ENCODE measurements around the gene EFCAB6. TPM values are rescaled to one million over a fixed set of nuclear protein-coding genes. Genes with fewer than 3 reads are reported as not detected.

EFCAB6 gene
- total RNA-seq, 4 donors from 2014 or later: 1.1 to 3.8 (median 2.7) TPM

DNA sequence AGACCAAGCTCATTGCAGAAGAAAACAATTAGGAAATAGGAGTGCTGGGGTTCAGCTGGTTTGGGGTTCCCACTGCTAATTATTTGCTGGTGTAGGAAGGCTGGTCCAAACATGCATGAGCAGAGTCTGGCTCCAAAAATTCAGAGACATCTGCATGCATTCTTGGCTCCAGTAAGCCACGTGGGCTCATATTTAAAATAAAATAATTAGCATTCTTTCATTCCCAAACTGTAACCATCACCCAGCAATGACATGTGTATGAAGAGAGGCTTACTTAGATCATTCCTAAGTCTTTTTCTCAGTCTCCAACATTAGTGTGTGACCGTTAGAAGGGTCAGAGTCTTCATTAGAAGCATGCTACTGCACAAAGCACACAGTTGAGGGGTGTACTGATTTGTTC lies 58.4 kb downstream of the EFCAB6 start:
- TF ChIP-seq CTCF (IDR thresholded peaks at IDR 0.05) (no peak), POLR2A (IDR thresholded peaks at IDR 0.05) (no peak), POLR2AphosphoS5 (IDR thresholded peaks at IDR 0.05) (no peak), EP300 (IDR thresholded peaks at IDR 0.05) (no peak)
- H3K4me3 ChIP-seq: no peak overlapping the region
- no peaks in the 10 kb centered on the region for H3K36me3 ChIP-seq
- no peaks in the 10 kb centered on the region for H3K4me1 ChIP-seq
- no peak for ATAC-seq
- no peaks in the 10 kb centered on the region for H3K9me3 ChIP-seq
- no peak overlapping the region for H3K27ac ChIP-seq
- H3K27me3 ChIP-seq: no peaks in the 10 kb centered on the region
- WGBS, 2 donors (ENCODE audit: low coverage in 1 of 2): 51 to 66% methylated on average over 2 of the region's 2 CpGs

- WGBS, 2 donors (ENCODE audit: low coverage in 1 of 2): 62 to 90% methylated on average over 2 to 3 of the region's 3 CpGs
- no peak overlapping the region for H3K27ac ChIP-seq
These were observed 61.4 kb downstream of the EFCAB6 start for GRCh38 chr22:43750751-43751150.

DNA sequence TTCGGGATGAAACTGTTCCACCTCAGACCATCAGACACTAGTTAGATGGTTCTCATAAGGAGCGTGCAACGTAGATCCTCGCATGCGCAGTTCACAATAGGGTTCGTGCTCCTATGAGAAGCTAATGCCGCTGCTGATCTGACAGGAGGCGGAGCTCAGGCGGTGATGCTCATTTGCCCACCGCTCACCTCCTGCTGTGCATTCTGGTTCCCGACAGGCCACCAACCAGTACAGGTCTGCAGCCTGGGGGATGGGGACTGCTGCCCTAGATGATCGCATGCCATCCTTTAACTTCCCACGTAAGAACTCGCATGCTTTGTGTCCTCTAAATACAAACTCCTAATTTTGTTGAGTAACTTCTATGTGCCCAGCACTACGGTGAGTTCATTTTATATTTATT lies 62.6 kb downstream of the EFCAB6 start:
- Histone ChIP-seq H3K4me1 (peaks cover 0 to 11% (median 0%) of the 10 kb centered on the region in 3 donors), H3K36me3 (no peaks in the 10 kb centered on the region), H3K27me3 (no peaks in the 10 kb centered on the region), H3K27ac (no peak overlapping the region), H3K9me3 (no peaks in the 10 kb centered on the region), H3K4me3 (no peak overlapping the region)
- no peak for ATAC-seq
- 75 to 80% methylated on average over 3 to 8 of the region's 15 CpGs for WGBS, 2 donors (ENCODE audit: low coverage in 1 of 2)
- no peak for TF ChIP-seq POLR2A (IDR thresholded peaks at IDR 0.05)
- no peak for TF ChIP-seq EP300 (IDR thresholded peaks at IDR 0.05)
- no peak for TF ChIP-seq POLR2AphosphoS5 (IDR thresholded peaks at IDR 0.05)
- no peak for TF ChIP-seq CTCF (IDR thresholded peaks at IDR 0.05)

More at GRCh38 chr22:43750751-43751150, 61.4 kb downstream of the EFCAB6 start:
- Histone ChIP-seq H3K9me3 (no peaks in the 10 kb centered on the region), H3K4me1 (no peaks in the 10 kb centered on the region), H3K36me3 (no peaks in the 10 kb centered on the region), H3K27me3 (no peaks in the 10 kb centered on the region), H3K4me3 (no peak overlapping the region)
- TF ChIP-seq EP300 (IDR thresholded peaks at IDR 0.05) (no peak), CTCF (IDR thresholded peaks at IDR 0.05) (no peak), POLR2AphosphoS5 (IDR thresholded peaks at IDR 0.05) (no peak), POLR2A (IDR thresholded peaks at IDR 0.05) (no peak)
- ATAC-seq: no peak

DNA sequence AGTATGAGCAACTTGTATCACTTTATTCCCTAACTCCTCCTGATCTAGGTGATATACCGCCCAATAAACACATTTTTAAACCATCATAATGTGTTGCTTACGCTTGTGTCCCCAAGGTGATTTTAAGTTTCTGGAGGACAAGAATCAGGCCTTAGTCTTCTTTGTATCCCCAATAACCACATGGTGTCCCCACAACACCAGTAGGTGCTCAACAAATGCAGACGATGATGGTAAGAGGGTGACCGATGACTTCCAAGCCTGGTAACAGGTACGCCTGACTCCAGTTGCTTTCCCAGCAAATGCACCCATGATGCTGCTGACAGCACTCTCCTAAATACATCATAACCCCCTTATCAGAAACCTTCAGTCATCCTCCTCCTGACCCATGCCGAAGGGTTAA lies 64.2 kb downstream of the EFCAB6 start:
- ATAC-seq: no peak
- no peak for TF ChIP-seq POLR2AphosphoS5 (IDR thresholded peaks at IDR 0.05)
- TF ChIP-seq POLR2A (IDR thresholded peaks at IDR 0.05): no peak
- TF ChIP-seq EP300 (IDR thresholded peaks at IDR 0.05): no peak
- no peak for TF ChIP-seq CTCF (IDR thresholded peaks at IDR 0.05)
- WGBS, 2 donors (ENCODE audit: low coverage in 1 of 2): 94 to 100% methylated on average over 6 of the region's 6 CpGs

DNA sequence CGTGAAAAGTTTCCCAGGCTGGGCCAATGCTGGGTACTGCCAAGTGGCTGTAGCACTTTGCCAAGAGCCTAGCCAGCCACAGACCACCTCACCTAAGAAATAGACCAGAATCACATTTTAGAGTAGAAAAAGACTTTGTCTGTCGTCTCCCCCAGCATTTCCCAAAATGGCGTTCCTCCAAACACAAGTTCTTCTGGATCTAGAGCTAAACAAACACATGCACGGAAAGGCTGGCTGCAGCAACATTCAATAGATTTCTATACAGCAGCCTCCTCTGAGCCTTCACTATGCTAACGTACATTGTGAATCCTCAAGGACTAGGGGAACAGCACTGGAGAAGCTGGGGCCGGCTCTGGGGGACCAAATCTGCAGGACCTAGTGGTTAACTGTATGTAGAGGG lies 65.0 kb downstream of the EFCAB6 start:
- H3K27ac ChIP-seq: no peak overlapping the region

More for the DNA sequence above, 64.2 kb downstream of the EFCAB6 start:
- Histone ChIP-seq H3K36me3 (no peaks in the 10 kb centered on the region), H3K4me1 (peaks cover 0 to 15% (median 0%) of the 10 kb centered on the region in 3 donors), H3K9me3 (no peaks in the 10 kb centered on the region), H3K27me3 (no peaks in the 10 kb centered on the region), H3K27ac (no peak overlapping the region), H3K4me3 (no peak overlapping the region)

More for the DNA sequence above, 65.0 kb downstream of the EFCAB6 start:
- Histone ChIP-seq H3K36me3 (no peaks in the 10 kb centered on the region), H3K9me3 (no peaks in the 10 kb centered on the region), H3K4me1 (peaks cover 0 to 15% (median 0%) of the 10 kb centered on the region in 3 donors), H3K4me3 (no peak overlapping the region), H3K27me3 (no peaks in the 10 kb centered on the region)
- no peak for ATAC-seq
- TF ChIP-seq CTCF (IDR thresholded peaks at IDR 0.05) (no peak), POLR2AphosphoS5 (IDR thresholded peaks at IDR 0.05) (no peak), EP300 (IDR thresholded peaks at IDR 0.05) (no peak), POLR2A (IDR thresholded peaks at IDR 0.05) (no peak)
- 66 to 93% methylated on average over 4 of the region's 6 CpGs for WGBS, 2 donors (ENCODE audit: low coverage in 1 of 2)

All from gastroesophageal sphincter (tissue), 4 donors.